ENCODE measurements around the gene OR1I1.

Gene OR1I1

DNA sequence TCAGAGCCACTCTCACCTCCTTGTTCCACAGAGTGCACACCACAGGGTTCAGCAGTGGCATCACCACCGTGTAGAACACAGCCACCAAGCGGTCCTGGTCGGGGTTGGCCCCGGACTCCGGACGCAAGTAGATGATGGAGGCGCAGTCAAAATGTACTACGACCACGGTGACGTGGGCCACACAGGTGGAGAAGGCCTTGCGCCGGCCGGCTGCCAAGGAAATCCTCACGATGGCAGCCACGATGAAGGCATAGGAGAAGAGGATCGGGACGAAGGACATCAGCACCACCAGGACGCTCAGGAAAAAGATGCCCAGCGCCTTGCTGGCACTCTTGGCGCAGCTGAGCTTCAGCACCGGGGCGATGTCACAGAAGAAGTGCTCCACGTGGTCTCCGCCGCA lies 59.1 kb downstream of the OR1I1 start:
- Histone ChIP-seq H3K27me3 (ENCODE audit: control insufficient read depth, insufficient read depth, low read length) (no peaks in the 10 kb centered on the region), H3K4me1 (peaks cover 5% of the 10 kb centered on the region), H3K4me2 (ENCODE audit: low read length) (no peak overlapping the region)

DNA sequence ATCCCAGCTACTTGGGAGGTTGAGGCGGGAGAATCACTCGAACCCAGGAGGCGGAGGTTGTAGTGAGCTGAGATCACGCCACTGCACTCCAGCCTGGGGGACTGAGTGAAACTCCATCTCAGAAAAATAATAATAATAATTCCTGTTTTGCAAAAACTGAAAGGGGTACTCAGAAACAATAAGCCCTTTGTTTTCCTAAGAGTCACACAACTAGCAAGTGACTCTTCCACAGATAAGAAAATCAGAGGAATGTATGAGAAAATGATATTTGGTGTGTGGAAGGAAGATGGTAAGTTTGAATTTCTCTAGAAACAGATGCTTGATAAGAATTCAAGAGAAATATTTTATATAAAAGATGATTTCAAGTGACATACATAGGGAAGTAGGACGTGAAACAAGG lies 60.3 kb downstream of the OR1I1 start:
- no peak overlapping the region for H3K27ac ChIP-seq
- H3K79me2 ChIP-seq = no peaks in the 10 kb centered on the region
- H3K4me1 ChIP-seq = no peaks in the 10 kb centered on the region
- no peaks in the 10 kb centered on the region for H3K9me3 ChIP-seq (ENCODE audit: control insufficient read depth, low read length)
- no peaks in the 10 kb centered on the region for H3K36me3 ChIP-seq (ENCODE audit: control insufficient read depth, insufficient read depth, low read length)
- no peaks in the 10 kb centered on the region for H3K27me3 ChIP-seq (ENCODE audit: control insufficient read depth, insufficient read depth, low read length)
- H3K9ac ChIP-seq = no peak overlapping the region
- H3K4me3 ChIP-seq (ENCODE audit: low read depth, low read length) = no peak overlapping the region
- no peak overlapping the region for H2AFZ ChIP-seq
- TF ChIP-seq, protein P1, sequence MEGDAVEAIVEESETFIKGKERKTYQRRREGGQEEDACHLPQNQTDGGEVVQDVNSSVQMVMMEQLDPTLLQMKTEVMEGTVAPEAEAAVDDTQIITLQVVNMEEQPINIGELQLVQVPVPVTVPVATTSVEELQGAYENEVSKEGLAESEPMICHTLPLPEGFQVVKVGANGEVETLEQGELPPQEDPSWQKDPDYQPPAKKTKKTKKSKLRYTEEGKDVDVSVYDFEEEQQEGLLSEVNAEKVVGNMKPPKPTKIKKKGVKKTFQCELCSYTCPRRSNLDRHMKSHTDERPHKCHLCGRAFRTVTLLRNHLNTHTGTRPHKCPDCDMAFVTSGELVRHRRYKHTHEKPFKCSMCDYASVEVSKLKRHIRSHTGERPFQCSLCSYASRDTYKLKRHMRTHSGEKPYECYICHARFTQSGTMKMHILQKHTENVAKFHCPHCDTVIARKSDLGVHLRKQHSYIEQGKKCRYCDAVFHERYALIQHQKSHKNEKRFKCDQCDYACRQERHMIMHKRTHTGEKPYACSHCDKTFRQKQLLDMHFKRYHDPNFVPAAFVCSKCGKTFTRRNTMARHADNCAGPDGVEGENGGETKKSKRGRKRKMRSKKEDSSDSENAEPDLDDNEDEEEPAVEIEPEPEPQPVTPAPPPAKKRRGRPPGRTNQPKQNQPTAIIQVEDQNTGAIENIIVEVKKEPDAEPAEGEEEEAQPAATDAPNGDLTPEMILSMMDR (IDR thresholded peaks at IDR 0.05) = no peak
- no peak overlapping the region for H3K4me2 ChIP-seq (ENCODE audit: low read length)

More for the DNA sequence above, 59.1 kb downstream of the OR1I1 start:
- TF ChIP-seq, protein P1 (IDR thresholded peaks at IDR 0.05) = no peak
- Histone ChIP-seq H3K9ac (no peak overlapping the region), H3K36me3 (ENCODE audit: control insufficient read depth, insufficient read depth, low read length) (no peaks in the 10 kb centered on the region), H3K4me3 (ENCODE audit: low read depth, low read length) (no peak overlapping the region), H2AFZ (no peak overlapping the region), H3K9me3 (ENCODE audit: control insufficient read depth, low read length) (no peaks in the 10 kb centered on the region), H3K27ac (no peak overlapping the region), H3K79me2 (no peaks in the 10 kb centered on the region)

All from parathyroid adenoma (tissue), 2 donors.